ENCODE results near the gene DDIT4. TPM values are rescaled to one million over a fixed set of nuclear protein-coding genes. Genes with fewer than 3 reads are reported as not detected.

DDIT4 gene
- total RNA-seq, 1 donor from 2014 or later: 68.6 TPM

DNA sequence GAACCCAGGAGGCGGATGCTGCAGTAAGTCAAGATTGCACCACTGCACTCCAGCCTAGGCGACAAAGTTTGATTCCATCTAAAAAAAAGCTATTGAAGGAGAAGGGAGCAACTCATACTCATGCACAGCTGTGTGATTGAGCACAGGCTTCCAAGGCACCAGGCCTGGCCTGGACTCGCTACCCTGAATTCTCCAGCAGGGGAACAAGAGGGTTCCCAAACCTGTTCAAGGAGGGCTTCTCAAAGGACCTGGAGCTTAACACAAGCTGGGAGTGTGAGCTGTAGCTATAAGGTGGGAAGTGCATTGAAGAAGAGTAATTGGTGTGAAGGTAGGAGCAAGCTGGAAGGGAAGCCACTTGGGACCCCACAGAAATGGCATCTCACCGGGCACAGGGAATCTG is 15.1 kb upstream of the DDIT4 start:
- Mint-ChIP-seq H3K36me3 (ENCODE audit: low read depth) (no peaks in the 10 kb centered on the region), H3K27ac (ENCODE audit: unreplicated experiment) (peak overlapping the region; percentile 78)
- no peak for DNase-seq (ENCODE audit: low read depth, low spot score)

DNA sequence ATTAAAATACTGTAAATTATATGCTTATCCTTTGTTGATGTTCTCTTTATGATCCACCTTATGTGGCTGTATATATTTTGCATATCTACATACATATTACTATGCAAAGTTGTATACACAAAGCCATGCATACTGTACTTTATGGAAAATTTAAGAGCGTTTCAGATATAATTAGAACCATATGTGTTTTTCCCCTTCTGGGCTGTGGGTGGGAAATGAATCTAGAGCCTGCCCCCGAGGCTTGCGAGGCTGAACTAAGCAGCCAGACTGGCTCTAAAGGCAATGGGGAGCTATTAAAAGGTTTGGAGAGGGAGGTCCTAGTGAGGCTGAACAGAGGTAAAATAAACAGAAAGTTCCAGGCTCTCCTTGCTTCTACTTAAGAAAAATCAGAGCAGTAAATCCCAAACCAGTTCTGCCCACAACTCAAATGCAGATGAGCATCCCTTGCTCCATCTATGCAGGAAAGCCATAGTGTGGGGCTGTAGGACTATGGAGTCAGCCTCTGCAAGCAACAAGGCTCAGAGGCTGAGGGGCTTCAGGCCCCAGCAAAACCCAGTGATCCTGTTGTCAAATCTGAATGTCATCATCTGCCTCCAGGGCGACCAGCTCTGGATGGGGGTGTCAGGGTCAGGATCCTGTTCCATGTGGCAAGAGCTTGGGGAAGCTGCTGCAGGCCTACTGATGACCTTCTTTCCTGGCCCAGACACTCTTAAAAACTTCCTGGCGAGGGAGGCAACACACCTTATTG is 14.1 kb upstream of the DDIT4 start:
- TF ChIP-seq, protein P1, sequence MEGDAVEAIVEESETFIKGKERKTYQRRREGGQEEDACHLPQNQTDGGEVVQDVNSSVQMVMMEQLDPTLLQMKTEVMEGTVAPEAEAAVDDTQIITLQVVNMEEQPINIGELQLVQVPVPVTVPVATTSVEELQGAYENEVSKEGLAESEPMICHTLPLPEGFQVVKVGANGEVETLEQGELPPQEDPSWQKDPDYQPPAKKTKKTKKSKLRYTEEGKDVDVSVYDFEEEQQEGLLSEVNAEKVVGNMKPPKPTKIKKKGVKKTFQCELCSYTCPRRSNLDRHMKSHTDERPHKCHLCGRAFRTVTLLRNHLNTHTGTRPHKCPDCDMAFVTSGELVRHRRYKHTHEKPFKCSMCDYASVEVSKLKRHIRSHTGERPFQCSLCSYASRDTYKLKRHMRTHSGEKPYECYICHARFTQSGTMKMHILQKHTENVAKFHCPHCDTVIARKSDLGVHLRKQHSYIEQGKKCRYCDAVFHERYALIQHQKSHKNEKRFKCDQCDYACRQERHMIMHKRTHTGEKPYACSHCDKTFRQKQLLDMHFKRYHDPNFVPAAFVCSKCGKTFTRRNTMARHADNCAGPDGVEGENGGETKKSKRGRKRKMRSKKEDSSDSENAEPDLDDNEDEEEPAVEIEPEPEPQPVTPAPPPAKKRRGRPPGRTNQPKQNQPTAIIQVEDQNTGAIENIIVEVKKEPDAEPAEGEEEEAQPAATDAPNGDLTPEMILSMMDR (conservative IDR thresholded peaks at IDR 0.05): no peak
- no peak for DNase-seq (ENCODE audit: low read depth, low spot score)
- Mint-ChIP-seq H3K27me3 (ENCODE audit: low read depth) (no peaks in the 10 kb centered on the region), H3K27ac (ENCODE audit: unreplicated experiment) (peak overlapping the region; percentile 97), H3K9me3 (no peaks in the 10 kb centered on the region), H3K4me1 (peaks cover 57% of the 10 kb centered on the region), H3K36me3 (ENCODE audit: low read depth) (no peaks in the 10 kb centered on the region), H3K4me3 (peak overlapping the region; percentile 85)

More for the DNA sequence above, 15.1 kb upstream of the DDIT4 start:
- Mint-ChIP-seq H3K9me3 (no peaks in the 10 kb centered on the region), H3K4me1 (peaks cover 57% of the 10 kb centered on the region), H3K4me3 (no peak overlapping the region), H3K27me3 (ENCODE audit: low read depth) (no peaks in the 10 kb centered on the region)
- TF ChIP-seq, protein P1 (conservative IDR thresholded peaks at IDR 0.05): no peak

DNA sequence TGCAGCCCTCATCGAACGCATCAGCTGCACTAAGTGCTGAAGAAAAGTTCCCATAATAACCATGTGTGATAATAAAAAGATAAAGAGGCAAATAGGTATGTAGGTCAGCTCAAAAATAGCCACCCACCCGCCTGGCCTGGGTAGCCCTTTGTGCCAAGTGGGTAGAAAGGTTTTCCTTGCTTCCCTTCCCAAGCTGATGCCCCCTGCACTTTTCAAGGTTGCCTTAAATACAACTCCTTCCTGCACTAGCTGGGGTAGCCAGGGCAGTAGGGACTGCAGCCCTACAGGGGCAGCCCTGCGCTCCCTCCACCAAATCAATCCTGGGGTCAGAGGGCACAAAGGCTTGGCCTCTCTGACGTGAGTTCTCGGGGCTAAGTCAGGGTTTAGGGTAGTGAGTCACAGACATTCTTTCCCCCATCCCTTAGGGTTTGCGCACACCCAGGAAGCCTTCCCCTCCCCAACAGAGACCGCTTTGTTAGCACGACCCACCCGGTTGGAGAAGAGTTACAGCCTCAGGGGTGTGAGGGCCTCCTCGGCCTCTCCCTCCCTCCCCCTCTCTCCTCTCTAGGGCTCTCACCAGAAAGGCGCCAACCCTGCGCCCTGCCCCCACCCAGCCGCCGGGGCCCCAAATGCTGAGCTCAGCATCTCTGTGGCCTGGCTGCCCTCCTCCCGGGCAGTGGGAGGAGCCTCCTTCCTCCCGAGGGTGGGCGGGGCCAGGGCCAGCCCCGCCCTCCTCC is 13.3 kb upstream of the DDIT4 start:
- H3K27me3 Mint-ChIP-seq (ENCODE audit: low read depth): no peaks in the 10 kb centered on the region
- no peaks in the 10 kb centered on the region for H3K36me3 Mint-ChIP-seq (ENCODE audit: low read depth)
- peak; percentile 92 for DNase-seq (ENCODE audit: low read depth, low spot score)
- TF ChIP-seq, protein P1 (conservative IDR thresholded peaks at IDR 0.05): no peak
- H3K27ac Mint-ChIP-seq (ENCODE audit: unreplicated experiment): peak overlapping the region; percentile 97
- peaks cover 55% of the 10 kb centered on the region for H3K4me1 Mint-ChIP-seq
- peak overlapping the region; percentile 85 for H3K4me3 Mint-ChIP-seq
- no peaks in the 10 kb centered on the region for H3K9me3 Mint-ChIP-seq

DNA sequence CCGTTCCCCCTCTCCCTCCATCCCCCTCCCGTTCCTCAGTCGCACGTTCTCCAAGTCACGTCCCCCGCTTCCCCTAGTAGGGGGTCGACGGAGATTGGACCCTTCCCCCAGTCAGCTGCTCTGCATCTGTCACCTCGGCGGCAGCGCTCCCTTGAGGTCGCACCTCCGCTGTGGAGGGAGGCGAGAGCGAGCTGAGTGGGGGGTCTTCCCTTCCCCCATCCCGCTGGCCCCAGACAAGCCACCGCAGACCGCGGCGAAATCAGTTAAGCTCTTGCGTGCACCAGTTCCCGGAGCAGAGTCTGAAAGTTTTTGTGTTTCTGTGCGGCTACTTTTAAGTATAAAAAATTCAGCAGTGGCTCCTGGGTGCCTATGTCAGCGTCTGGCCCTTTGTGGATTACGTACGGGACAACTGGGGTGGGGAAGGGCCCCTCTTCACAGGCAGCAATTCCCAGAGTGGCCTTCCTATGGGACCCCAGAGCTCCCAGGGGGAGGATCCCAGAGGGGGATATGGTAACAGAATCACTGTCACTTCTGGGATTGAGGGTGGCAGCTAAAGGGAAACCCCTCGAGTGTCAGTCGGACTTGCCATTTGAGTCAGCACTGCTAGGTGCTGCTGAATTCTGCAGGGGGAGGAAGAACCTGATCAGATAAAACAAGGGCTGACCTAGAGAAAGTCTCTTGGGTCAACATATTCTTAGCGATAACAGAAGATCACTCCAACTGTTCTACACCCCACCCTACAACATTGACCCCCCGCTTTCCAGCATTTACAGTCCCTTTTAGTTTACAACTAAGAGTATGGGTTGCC is 12.5 kb upstream of the DDIT4 start:
- Mint-ChIP-seq H3K36me3 (ENCODE audit: low read depth) (no peaks in the 10 kb centered on the region), H3K27me3 (ENCODE audit: low read depth) (no peaks in the 10 kb centered on the region), H3K27ac (ENCODE audit: unreplicated experiment) (peak overlapping the region; percentile 95), H3K4me1 (peaks cover 52% of the 10 kb centered on the region), H3K9me3 (no peaks in the 10 kb centered on the region), H3K4me3 (peak overlapping the region; percentile 91)
- no peak for DNase-seq (ENCODE audit: low read depth, low spot score)
- TF ChIP-seq, protein P1 (conservative IDR thresholded peaks at IDR 0.05): no peak

DNA sequence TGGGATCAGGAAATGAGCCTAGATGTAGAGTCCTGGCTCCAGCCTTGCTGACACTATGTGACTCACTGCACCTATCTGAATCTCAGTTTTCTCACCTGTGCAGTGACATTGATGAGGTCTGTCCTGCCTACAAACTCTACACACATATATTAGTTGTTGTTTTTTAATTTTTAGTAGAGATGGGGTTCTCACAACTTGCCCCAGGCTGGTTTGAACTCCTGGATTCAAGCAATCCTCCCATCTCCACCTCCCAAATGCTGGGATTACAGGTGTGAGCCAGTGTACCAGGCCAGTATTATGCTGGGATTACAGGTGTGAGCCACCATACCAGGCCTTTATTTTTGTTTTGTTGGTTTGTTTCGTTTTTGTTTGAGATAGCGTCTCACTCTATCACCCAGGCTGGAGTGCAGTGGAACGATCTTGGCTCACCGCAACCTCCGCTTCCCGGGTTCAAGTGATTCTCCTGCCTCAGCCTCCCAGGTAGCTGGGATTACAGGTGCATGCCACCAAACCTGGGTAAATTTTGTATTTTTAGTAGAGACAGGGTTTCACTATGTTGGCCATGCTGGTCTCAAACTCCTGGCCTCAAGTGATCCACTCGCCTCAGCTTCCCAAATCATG is 11.8 kb upstream of the DDIT4 start:
- no peaks in the 10 kb centered on the region for H3K9me3 Mint-ChIP-seq
- H3K4me3 Mint-ChIP-seq: peak overlapping the region; percentile 91
- no peak for DNase-seq (ENCODE audit: low read depth, low spot score)
- TF ChIP-seq, protein P1 (conservative IDR thresholded peaks at IDR 0.05): no peak
- H3K36me3 Mint-ChIP-seq (ENCODE audit: low read depth): no peaks in the 10 kb centered on the region
- no peaks in the 10 kb centered on the region for H3K27me3 Mint-ChIP-seq (ENCODE audit: low read depth)
- no peak overlapping the region for H3K27ac Mint-ChIP-seq (ENCODE audit: unreplicated experiment)
- H3K4me1 Mint-ChIP-seq: peaks cover 47% of the 10 kb centered on the region

All from neural crest cell (in vitro differentiated cells).